Thyroid gland (tissue), 4 donors: ENCODE data around the gene NUP58. TPM values are rescaled to one million over a fixed set of nuclear protein-coding genes. Genes with fewer than 3 reads are reported as not detected.

ENCODE experiments used
- DNase-seq, 2 donors: peaks; one replicate each; pipeline ENCODE4 v3.0.0-alpha.2; 2019
- H3K27ac ChIP-seq, 3 donors: fragments of 200-600 bp; sonication (generic); 1 replicate in 2 of 3; 2 replicates in 1 of 3; pipeline ENCODE4 v1.5.1; 2016 to 2019; ENCODE audit warnings: mild to moderate bottlenecking in 1 of 3, moderate library complexity in 1 of 3
- H3K27me3 ChIP-seq: fragments of 200-600 bp; sonication (generic); one replicate; pipeline ENCODE4 v1.5.1; 2019
- H3K36me3 ChIP-seq, 2 donors: fragments of 200-600 bp; sonication (generic); one replicate each; pipeline ENCODE4 v1.5.1; 2016 to 2019
- H3K4me1 ChIP-seq, 2 donors: fragments of 200-600 bp; sonication (generic); one replicate each; pipeline ENCODE4 v1.5.1; 2017 to 2019
- H3K4me3 ChIP-seq, 3 donors: fragments of 200-600 bp; sonication (generic); replicated peaks in 1 of 3; 1 replicate in 2 of 3; 2 replicates in 1 of 3; pipeline ENCODE4 v1.5.1; 2016; ENCODE audit warnings: mild to moderate bottlenecking in 1 of 3
- H3K9me3 ChIP-seq: fragments of 200-600 bp; sonication (generic); one replicate; pipeline ENCODE4 v1.5.1; 2017
- CTCF ChIP-seq, 6 experiments: fragments of 200-600 bp in 3 of 6; fragments of 450-650 bp in 3 of 6; sonication (generic) in 3 of 6; IDR thresholded peaks; one replicate each; pipeline ENCODE4 v1.5.1; 2016 to 2019; ENCODE audit warnings: antibody characterized with exemption in 6 of 6, mild to moderate bottlenecking in 2 of 6, inconsistent platforms in 1 of 6, moderate library complexity in 1 of 6
- POLR2A ChIP-seq, 2 donors: fragments of 450-650 bp; IDR thresholded peaks; one replicate each; pipeline ENCODE4 v1.6.1; 2017; ENCODE audit warnings: antibody characterized with exemption in 2 of 2, mild to moderate bottlenecking in 2 of 2, moderate library complexity in 1 of 2
- WGBS, 2 donors: methylation state at CpG; one replicate each; pipeline ENCODE4 v1.1.5; 2017; 5-methylcytosine and 5-hydroxymethylcytosine counted together
- intact Hi-C: fragments of 100-400 bp; cut with DNase I; formaldehyde crosslinking; loops from one replicate; pipeline ENCODE4 v1.15.1; 2023
- total RNA-seq, 4 donors: library from RNA; depleted of rRNA; stranded (reverse); fragments of >200 nt; gene quantifications; one replicate each; pipeline ENCODE4 v1.2.3, GENCODE V29; 2016

Gene NUP58
- total RNA-seq, 4 donors from 2014 or later: 54.7 to 112 (median 83.5) TPM

- no peaks in the 10 kb centered on the region for H3K9me3 ChIP-seq
- H3K4me1 ChIP-seq: peaks cover 0 to 4% of the 10 kb centered on the region in 2 donors
- peaks cover 22 to 31% of the 10 kb centered on the region in 2 donors for H3K36me3 ChIP-seq
- no peak overlapping the region for H3K27ac ChIP-seq
- WGBS, 2 donors: 95% methylated on average over 1 of the region's 1 CpG
- no peak for DNase-seq
- H3K4me3 ChIP-seq: no peak overlapping the region
- no peak for TF ChIP-seq CTCF (IDR thresholded peaks at IDR 0.05)
- TF ChIP-seq POLR2A (IDR thresholded peaks at IDR 0.05): no peak
- intact Hi-C loops: no loop called here
- H3K27me3 ChIP-seq: no peaks in the 10 kb centered on the region
Measured at GRCh38 chr13:25319771-25320170, 18.3 kb downstream of the NUP58 start.

- H3K36me3 ChIP-seq: peaks cover 41 to 50% of the 10 kb centered on the region in 2 donors
- H3K9me3 ChIP-seq: no peaks in the 10 kb centered on the region
- no peak for TF ChIP-seq POLR2A (IDR thresholded peaks at IDR 0.05)
- no peak for TF ChIP-seq CTCF (IDR thresholded peaks at IDR 0.05)
- H3K27ac ChIP-seq: no peak overlapping the region
- 89 to 92% methylated on average over 2 of the region's 2 CpGs for WGBS, 2 donors
- no peaks in the 10 kb centered on the region for H3K4me1 ChIP-seq
- intact Hi-C loops: no loop called here
- DNase-seq: no peak
- H3K27me3 ChIP-seq: no peaks in the 10 kb centered on the region
- no peak overlapping the region for H3K4me3 ChIP-seq
Measured at GRCh38 chr13:25324100-25324499, 22.7 kb downstream of the NUP58 start.

GRCh38 chr13:25329706-25330105, 28.3 kb downstream of the NUP58 start:
- 96 to 100% methylated on average over 4 of the region's 4 CpGs for WGBS, 2 donors
- Histone ChIP-seq H3K4me1 (no peaks in the 10 kb centered on the region), H3K27me3 (no peaks in the 10 kb centered on the region), H3K27ac (no peak overlapping the region), H3K36me3 (peaks cover 32 to 53% of the 10 kb centered on the region in 2 donors), H3K4me3 (no peak overlapping the region), H3K9me3 (no peaks in the 10 kb centered on the region)
- TF ChIP-seq POLR2A (IDR thresholded peaks at IDR 0.05): no peak
- TF ChIP-seq CTCF (IDR thresholded peaks at IDR 0.05): no peak
- no peak for DNase-seq
- intact Hi-C loops: no loop called here

GRCh38 chr13:25330541-25330940, 29.1 kb downstream of the NUP58 start:
- no peak for DNase-seq
- TF ChIP-seq POLR2A (IDR thresholded peaks at IDR 0.05) (no peak), CTCF (IDR thresholded peaks at IDR 0.05) (no peak)
- H3K27me3 ChIP-seq: no peaks in the 10 kb centered on the region
- H3K4me3 ChIP-seq: no peak overlapping the region
- H3K27ac ChIP-seq: no peak overlapping the region
- intact Hi-C loops: no loop called here
- peaks cover 23 to 48% of the 10 kb centered on the region in 2 donors for H3K36me3 ChIP-seq
- no peaks in the 10 kb centered on the region for H3K9me3 ChIP-seq
- 97 to 98% methylated on average over 1 of the region's 1 CpG for WGBS, 2 donors
- no peaks in the 10 kb centered on the region for H3K4me1 ChIP-seq

DNA sequence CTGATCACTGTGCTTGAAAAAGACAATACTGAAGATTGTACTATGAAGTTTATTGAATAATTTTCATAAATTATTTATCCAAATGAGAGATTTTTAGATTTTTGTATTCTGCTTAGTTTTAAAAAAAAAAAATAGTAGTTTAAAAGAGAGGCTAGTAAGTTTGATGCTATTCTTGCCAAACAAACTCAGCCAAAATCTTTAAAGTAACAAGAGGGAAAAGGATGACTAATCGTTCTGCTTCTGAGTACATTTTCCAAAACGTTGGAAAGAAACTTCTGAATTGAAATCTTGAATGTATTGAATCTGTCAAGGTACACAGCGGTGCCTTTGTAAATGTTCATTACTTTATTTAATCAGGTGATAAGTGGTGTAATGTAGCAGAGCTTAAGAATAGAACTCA, 34.4 kb downstream of the NUP58 start:
- TF ChIP-seq CTCF (IDR thresholded peaks at IDR 0.05): no peak
- no peak for TF ChIP-seq POLR2A (IDR thresholded peaks at IDR 0.05)
- Histone ChIP-seq H3K4me1 (no peaks in the 10 kb centered on the region), H3K36me3 (peaks cover 12 to 30% of the 10 kb centered on the region in 2 donors), H3K4me3 (no peak overlapping the region), H3K9me3 (no peaks in the 10 kb centered on the region), H3K27ac (no peak overlapping the region), H3K27me3 (no peaks in the 10 kb centered on the region)
- intact Hi-C loops: no loop called here
- 63 to 69% methylated on average over 3 of the region's 3 CpGs for WGBS, 2 donors
- DNase-seq: no peak
